Measurements from ENCODE around the gene CD96.
A peak's percentile ranks its signal among the peaks of the same experiment; 100 is the strongest.

CD96 gene, protein sequence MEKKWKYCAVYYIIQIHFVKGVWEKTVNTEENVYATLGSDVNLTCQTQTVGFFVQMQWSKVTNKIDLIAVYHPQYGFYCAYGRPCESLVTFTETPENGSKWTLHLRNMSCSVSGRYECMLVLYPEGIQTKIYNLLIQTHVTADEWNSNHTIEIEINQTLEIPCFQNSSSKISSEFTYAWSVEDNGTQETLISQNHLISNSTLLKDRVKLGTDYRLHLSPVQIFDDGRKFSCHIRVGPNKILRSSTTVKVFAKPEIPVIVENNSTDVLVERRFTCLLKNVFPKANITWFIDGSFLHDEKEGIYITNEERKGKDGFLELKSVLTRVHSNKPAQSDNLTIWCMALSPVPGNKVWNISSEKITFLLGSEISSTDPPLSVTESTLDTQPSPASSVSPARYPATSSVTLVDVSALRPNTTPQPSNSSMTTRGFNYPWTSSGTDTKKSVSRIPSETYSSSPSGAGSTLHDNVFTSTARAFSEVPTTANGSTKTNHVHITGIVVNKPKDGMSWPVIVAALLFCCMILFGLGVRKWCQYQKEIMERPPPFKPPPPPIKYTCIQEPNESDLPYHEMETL

GRCh38 chr3:111541911-111542483 is at the start of gene CD96:
CD96 (plus strand) TSS chr3:111542197; CDS start chr3:111542249, 52 bp downstream.
- no peak for DNase-seq

DNA sequence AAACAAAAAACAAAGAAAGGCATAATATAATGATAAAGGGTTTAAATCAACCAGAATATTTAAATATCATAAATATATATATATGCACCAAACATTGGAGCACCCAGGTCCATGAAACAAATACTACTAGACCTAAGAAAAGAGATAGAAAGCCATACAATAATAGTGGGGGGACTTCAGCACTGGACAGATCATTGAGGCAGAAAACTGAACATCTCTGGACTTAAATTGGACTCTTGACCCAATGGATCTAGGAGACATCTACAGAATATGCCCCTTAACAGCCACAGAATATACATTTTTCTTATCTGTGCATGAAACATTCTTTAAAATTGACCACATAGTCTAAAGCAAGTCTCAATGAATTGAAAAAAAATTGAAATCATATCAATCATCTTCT is 48.7 kb upstream of the CD96 start:
- no peak for DNase-seq

- no peak for DNase-seq
These were observed 45.0 kb upstream of the CD96 start for GRCh38 chr3:111496894-111497559.

DNA sequence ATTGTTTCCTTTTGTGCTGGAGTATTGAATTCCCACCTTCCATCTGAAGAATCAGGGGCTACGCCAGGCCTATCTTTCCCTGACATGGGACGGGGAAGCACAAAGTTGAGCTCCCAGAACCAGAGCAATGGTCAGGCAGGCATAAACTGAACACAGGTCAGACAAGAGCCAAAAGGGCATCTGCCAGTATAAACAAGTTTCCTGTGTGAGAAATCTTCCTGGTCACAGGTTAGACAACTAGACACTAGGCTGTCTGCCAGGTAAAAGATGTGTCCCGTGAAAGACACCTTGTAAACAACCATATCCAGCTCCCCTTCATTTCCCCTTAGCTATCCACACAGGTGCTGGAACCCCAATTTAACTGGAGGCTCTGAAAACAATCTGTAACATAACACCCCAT is 44.0 kb upstream of the CD96 start:
- DNase-seq: no peak

GRCh38 chr3:111506435-111506834 is 35.6 kb upstream of the CD96 start:
- no peak for DNase-seq

GRCh38 chr3:111509308-111509707 is 32.7 kb upstream of the CD96 start:
- DNase-seq: no peak

- no peak for DNase-seq
These were observed 24.2 kb upstream of the CD96 start for GRCh38 chr3:111517801-111518200.

GRCh38 chr3:111519178-111519855 is 22.7 kb upstream of the CD96 start:
- no peak for DNase-seq

GRCh38 chr3:111521891-111522290 is 20.1 kb upstream of the CD96 start:
- no peak for DNase-seq

- DNase-seq: peak; percentile 23
These were observed 17.5 kb upstream of the CD96 start for GRCh38 chr3:111524486-111524885.

- peak; percentile 63 for DNase-seq
These were observed 10.6 kb upstream of the CD96 start for GRCh38 chr3:111531446-111531845.

DNA sequence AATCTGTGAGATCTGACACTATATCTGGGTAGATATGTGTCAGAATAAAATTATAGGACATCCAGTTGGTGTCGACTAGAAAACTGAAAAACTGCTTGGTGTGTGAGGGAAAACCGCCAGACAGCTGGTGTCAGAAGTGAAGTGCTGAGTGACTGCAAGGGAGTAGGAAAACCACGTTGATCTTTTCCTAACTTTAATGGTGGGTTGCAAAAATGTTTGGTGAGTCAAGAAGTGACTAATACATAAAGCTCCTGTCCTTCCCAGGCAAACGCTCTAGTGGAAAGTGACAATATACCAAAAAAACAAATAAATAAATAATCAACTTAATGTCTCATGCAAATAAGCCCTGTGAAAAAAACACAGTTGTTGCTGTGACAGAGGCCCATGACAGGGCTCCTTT is 7.3 kb upstream of the CD96 start:
- peak; percentile 34 for DNase-seq

GRCh38 chr3:111538111-111538510 is 3.9 kb upstream of the CD96 start:
- DNase-seq: no peak

GRCh38 chr3:111538681-111539083 is 3.3 kb upstream of the CD96 start:
- DNase-seq: peak; percentile 71

- peak; percentile 53 for DNase-seq
These were observed 2.4 kb upstream of the CD96 start for GRCh38 chr3:111539351-111540331.

DNA sequence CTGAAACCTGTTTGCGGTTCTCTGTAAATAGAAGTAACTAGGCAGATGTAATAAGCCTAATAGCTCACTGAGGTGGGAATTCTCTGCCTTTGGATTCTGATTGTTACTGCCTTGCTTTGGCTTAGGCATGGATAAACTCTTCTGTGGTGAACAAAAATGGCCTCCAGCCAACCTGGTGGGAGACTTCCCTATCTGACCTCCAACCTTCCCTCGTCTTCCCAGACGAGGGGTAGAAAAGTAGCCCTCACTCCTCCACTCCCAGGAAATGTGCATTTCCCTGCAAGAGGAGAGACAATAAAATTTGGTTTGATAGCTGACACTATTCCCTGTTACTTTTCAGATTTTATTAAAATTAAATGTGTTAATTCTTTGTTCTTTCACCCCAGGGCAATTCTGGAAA is 606 bp upstream of the CD96 start:
- no peak for DNase-seq

- DNase-seq: no peak
These were observed 759 bp downstream of the CD96 start for GRCh38 chr3:111542611-111543300.

GRCh38 chr3:111545349-111545748 is 3.4 kb downstream of the CD96 start:
- no peak for DNase-seq

GRCh38 chr3:111547631-111548030 is 5.6 kb downstream of the CD96 start:
- no peak for DNase-seq

DNA sequence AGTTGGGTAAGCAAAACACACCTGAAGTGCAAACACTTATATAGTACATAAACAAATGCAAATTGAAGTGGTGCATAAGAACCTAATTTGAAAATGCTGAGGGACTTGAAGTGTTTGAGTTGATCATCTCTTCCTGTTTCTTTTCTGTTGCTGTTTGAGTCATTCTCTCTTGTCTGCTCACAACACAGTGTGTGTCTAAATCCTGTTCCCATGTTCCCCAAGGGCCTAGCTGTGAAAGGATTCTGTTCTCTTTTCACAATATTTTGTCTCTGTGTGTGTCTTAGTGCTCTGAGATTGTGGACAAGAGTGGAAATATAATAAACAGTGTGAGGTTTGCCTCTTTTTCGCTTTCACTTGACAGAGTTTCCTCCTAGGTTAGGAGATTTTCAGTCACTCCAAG is 6.1 kb downstream of the CD96 start:
- DNase-seq: no peak

- DNase-seq: no peak
These were observed 6.8 kb downstream of the CD96 start for GRCh38 chr3:111548756-111549155.
